Measurements from ENCODE around the gene POLR3GL.
"Not testable (repeated sequence)": the region's sequence is repeated elsewhere in the genome, so short reads cannot be mapped to it uniquely, and the experiment has no call there.

Gene POLR3GL

GRCh38 chr1:146020058-146021049 lies 55.9 kb downstream of the POLR3GL start:
- no peak for DNase-seq (ENCODE audit: low read depth)

- no peak for DNase-seq (ENCODE audit: low read depth)
Measured at GRCh38 chr1:146021050-146021445, 56.6 kb downstream of the POLR3GL start.

- DNase-seq (ENCODE audit: low read depth), result no peak
Measured at GRCh38 chr1:146021622-146022402, 57.3 kb downstream of the POLR3GL start, which contains the start of gene HJV. HJV (minus strand) TSS chr1:146021735; CDS start chr1:146020231, 1,504 bp downstream.

- no peak for DNase-seq (ENCODE audit: low read depth)
Measured at GRCh38 chr1:146022403-146023127, 58.1 kb downstream of the POLR3GL start.

GRCh38 chr1:146025787-146026495 lies 61.5 kb downstream of the POLR3GL start:
- not testable (repeated sequence) for DNase-seq (ENCODE audit: low read depth)

GRCh38 chr1:146026650-146027049 lies 62.2 kb downstream of the POLR3GL start:
- DNase-seq (ENCODE audit: low read depth), result not testable (repeated sequence)
